Measurements from ENCODE around the gene LHFPL6. TPM values are rescaled to one million over a fixed set of nuclear protein-coding genes. Genes with fewer than 3 reads are reported as not detected.

LHFPL6 gene
- total RNA-seq = 10.1 and 20.5 TPM in 2 replicates

DNA sequence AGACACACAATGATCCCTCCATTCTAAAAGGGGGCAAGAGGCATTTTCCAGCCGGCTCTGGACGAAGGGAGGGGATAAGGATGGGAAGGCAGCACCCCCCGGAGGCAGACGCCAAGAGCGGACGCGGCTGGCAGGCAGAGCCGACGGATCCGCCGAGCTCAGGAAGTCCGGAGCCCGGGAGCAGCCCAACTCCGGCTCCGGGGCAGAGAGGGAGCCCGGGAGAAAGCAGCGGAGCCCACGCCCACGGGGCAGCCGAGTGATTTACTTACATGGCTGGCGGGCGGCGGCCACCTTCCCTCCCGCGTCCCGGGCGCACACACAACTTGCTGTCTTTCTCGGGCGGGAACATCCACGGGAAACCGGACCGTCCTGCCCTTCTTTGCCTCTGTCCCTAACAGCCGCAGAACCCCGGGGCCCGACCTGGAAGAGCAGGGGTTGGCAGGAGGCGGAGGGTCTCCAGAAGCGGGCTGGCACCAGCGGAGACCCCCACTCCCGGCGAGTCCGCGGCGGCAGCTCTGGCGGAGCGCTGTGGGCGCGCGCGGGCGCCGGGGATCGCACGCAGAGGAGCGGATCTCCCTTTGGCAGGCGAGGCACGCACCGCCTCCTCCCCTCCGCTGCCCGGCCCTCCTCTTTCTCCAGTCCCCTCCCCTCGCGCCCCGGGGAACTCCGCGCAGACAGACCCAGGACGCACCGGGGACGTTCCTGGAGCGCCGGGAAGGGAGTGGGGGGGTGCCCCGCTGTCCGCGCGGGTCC is at the start of gene LHFPL6:
Gene LHFPL6, minus strand, starts transcription at position 580 of the 753 bp plus-strand sequence.

Other genes with a start within 250 kb of the LHFPL6 start
- 9.8 and 13.7 TPM in 2 replicates for gene COG6, start 52.5 kb upstream of the LHFPL6 start, total RNA-seq